ENCODE data around the gene CKLF.
A peak's percentile ranks its signal among the peaks of the same experiment; 100 is the strongest.

CKLF gene

GRCh38 chr16:66522816-66523590 lies 29.4 kb upstream of the CKLF start:
- peaks cover 97% of the 10 kb centered on the region for H3K4me1 Mint-ChIP-seq

GRCh38 chr16:66523861-66524354 lies 28.5 kb upstream of the CKLF start:
- Mint-ChIP-seq H3K4me3 (peak overlapping the region; percentile 52), H3K27me3 (peaks cover 4% of the 10 kb centered on the region), H3K27ac (peak overlapping the region; percentile 91), H3K4me1 (peaks cover 98% of the 10 kb centered on the region), H3K9me3 (no peaks in the 10 kb centered on the region), H3K36me3 (peaks cover 7% of the 10 kb centered on the region)
- CTCF ChIA-PET = interaction anchor here (0.7 to 6.3 kb wide), 4 partner anchors 13 to 65 kb away, joined by 3 to 39 read pairs (median 7); partner anchors contain the start of genes CKLF and TK2
- peak; percentile 70 for DNase-seq

More at GRCh38 chr16:66522816-66523590, 29.4 kb upstream of the CKLF start:
- peaks cover 7% of the 10 kb centered on the region for H3K36me3 Mint-ChIP-seq
- CTCF ChIA-PET = interaction anchor here (0.6 to 6.3 kb wide), 7 partner anchors 10 to 352 kb away, joined by 3 to 39 read pairs (median 3); partner anchors contain the start of genes CKLF and TK2
- DNase-seq = no peak
- H3K4me3 Mint-ChIP-seq = peak overlapping the region; percentile 43
- H3K27me3 Mint-ChIP-seq = peaks cover 4% of the 10 kb centered on the region
- peak overlapping the region; percentile 91 for H3K27ac Mint-ChIP-seq
- H3K9me3 Mint-ChIP-seq = no peaks in the 10 kb centered on the region

DNA sequence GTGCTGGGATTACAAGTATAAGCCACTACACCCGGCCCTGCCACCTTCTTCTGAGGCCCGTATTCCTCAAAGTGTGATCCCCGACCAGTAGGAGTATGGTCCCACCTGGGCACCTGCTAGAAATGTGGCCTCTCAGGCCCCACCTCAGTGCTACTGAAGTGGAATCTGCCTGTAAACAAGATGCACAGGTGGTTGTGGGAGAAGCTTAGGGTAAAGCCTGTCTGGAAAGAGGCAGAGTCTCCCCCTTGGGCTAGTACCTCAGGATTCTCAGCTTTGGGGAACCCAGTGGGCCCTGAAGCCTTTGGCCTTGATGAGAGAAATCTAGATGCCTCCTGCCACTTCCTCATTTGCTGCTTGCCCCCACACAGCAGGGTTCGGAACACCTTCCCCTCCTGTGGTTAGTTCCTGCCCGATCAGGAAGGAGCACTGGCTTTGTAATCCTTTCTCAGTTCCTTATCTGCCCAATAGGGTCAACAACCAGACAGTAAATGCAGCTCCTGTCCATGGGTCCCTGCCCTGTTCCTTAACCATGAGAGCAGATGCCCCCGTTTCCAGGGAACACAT lies 27.7 kb upstream of the CKLF start:
- DNase-seq = peak; percentile 50
- Mint-ChIP-seq H3K27ac (peak overlapping the region; percentile 91), H3K9me3 (no peaks in the 10 kb centered on the region), H3K36me3 (peaks cover 8% of the 10 kb centered on the region), H3K4me3 (peak overlapping the region; percentile 51), H3K4me1 (peaks cover 93% of the 10 kb centered on the region), H3K27me3 (peaks cover 4% of the 10 kb centered on the region)
- CTCF ChIA-PET = interaction anchor here (1.6 to 6.3 kb wide), 4 partner anchors 13 to 65 kb away, joined by 5 to 39 read pairs (median 7); partner anchors contain the start of genes CKLF and TK2

GRCh38 chr16:66525396-66526180 lies 26.8 kb upstream of the CKLF start:
- Mint-ChIP-seq H3K9me3 (no peaks in the 10 kb centered on the region), H3K36me3 (peaks cover 10% of the 10 kb centered on the region), H3K4me3 (no peak overlapping the region), H3K4me1 (peaks cover 84% of the 10 kb centered on the region), H3K27ac (peak overlapping the region; percentile 24), H3K27me3 (no peaks in the 10 kb centered on the region)
- CTCF ChIA-PET = interaction anchor here (1.9 to 6.3 kb wide), 3 partner anchors 14 to 43 kb away, joined by 5 to 39 read pairs (median 5); partner anchors contain the start of genes CKLF and TK2
- peak; percentile 14 for DNase-seq

- peaks cover 57% of the 10 kb centered on the region for H3K4me1 Mint-ChIP-seq
- H3K27me3 Mint-ChIP-seq = no peaks in the 10 kb centered on the region
Observed at GRCh38 chr16:66528294-66528693, 24.1 kb upstream of the CKLF start.

DNA sequence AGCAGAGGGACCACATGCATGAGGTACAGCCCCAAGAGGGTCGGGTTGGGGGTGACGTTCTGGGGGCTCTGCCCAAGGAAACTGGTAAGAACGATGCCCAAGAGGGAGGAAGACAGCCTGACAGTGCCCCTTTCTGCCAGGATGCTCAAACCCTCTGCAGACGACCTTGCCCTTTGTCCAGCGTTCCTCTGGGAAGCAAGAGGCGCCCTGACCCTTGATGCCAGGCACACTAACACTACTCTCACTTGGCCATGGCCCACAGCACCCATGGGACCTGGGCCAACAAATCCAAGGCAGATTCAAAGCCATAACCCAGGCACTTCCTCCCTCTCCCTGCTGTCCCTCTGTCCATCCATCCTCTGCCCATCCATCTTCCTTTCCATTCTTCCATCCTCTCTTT lies 22.9 kb upstream of the CKLF start:
- peaks cover 9% of the 10 kb centered on the region for H3K36me3 Mint-ChIP-seq
- DNase-seq = no peak
- H3K27me3 Mint-ChIP-seq = peaks cover 4% of the 10 kb centered on the region
- H3K4me1 Mint-ChIP-seq = peaks cover 45% of the 10 kb centered on the region
- no peak overlapping the region for H3K27ac Mint-ChIP-seq
- CTCF ChIA-PET = interaction anchor here (0.9 kb wide), 1 partner anchor 123 kb away, joined by 3 read pairs; no protein-coding TSS in a partner anchor
- no peaks in the 10 kb centered on the region for H3K9me3 Mint-ChIP-seq
- no peak overlapping the region for H3K4me3 Mint-ChIP-seq

More at GRCh38 chr16:66528294-66528693, 24.1 kb upstream of the CKLF start:
- H3K36me3 Mint-ChIP-seq = peaks cover 10% of the 10 kb centered on the region
- peak; percentile 16 for DNase-seq
- H3K4me3 Mint-ChIP-seq = no peak overlapping the region
- no peaks in the 10 kb centered on the region for H3K9me3 Mint-ChIP-seq
- no peak overlapping the region for H3K27ac Mint-ChIP-seq
- CTCF ChIA-PET = interaction anchor here (1.2 to 1.3 kb wide), 2 partner anchors 8 to 16 kb away, joined by 3 read pairs; no protein-coding TSS in a partner anchor

- CTCF ChIA-PET = no interaction called here
- H3K9me3 Mint-ChIP-seq = no peaks in the 10 kb centered on the region
- no peak overlapping the region for H3K4me3 Mint-ChIP-seq
- peaks cover 8% of the 10 kb centered on the region for H3K4me1 Mint-ChIP-seq
- no peak for DNase-seq
- H3K27ac Mint-ChIP-seq = no peak overlapping the region
- H3K27me3 Mint-ChIP-seq = peaks cover 5% of the 10 kb centered on the region
- H3K36me3 Mint-ChIP-seq = peaks cover 7% of the 10 kb centered on the region
Observed at GRCh38 chr16:66534376-66534799, 18.0 kb upstream of the CKLF start.

DNA sequence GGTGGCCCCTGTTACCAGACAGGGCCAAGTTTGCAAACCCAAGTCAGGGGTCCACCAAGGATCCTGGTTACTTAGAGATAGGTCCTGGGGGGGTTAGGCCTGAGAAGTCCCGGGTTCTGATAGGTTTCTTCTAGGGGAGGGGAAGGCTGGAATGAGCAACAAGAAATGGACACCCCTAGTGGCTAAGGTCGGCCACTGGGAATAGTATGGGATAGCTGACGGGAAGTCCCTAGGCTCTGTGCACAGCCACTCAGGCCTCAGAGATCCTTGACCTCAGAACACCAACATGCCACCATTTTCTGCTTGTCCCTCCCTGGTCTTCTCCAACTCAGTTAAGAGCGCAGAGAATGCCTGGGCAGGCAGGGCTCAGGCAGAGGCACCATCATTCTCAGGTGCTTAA lies 15.9 kb upstream of the CKLF start:
- Mint-ChIP-seq H3K27ac (no peak overlapping the region), H3K9me3 (no peaks in the 10 kb centered on the region)
- CTCF ChIA-PET = interaction anchor here (1.0 kb wide), 1 partner anchor 9 kb away, joined by 3 read pairs; no protein-coding TSS in a partner anchor

GRCh38 chr16:66537236-66537635 lies 15.1 kb upstream of the CKLF start:
- DNase-seq = no peak
- peaks cover 5% of the 10 kb centered on the region for H3K27me3 Mint-ChIP-seq
- peaks cover 4% of the 10 kb centered on the region for H3K36me3 Mint-ChIP-seq
- CTCF ChIA-PET = no interaction called here
- H3K27ac Mint-ChIP-seq = no peak overlapping the region
- no peaks in the 10 kb centered on the region for H3K9me3 Mint-ChIP-seq
- H3K4me3 Mint-ChIP-seq = no peak overlapping the region
- H3K4me1 Mint-ChIP-seq = peaks cover 16% of the 10 kb centered on the region

More for the DNA sequence above, 15.9 kb upstream of the CKLF start:
- DNase-seq = no peak
- Mint-ChIP-seq H3K4me1 (peaks cover 16% of the 10 kb centered on the region), H3K27me3 (peaks cover 5% of the 10 kb centered on the region), H3K36me3 (peaks cover 4% of the 10 kb centered on the region), H3K4me3 (no peak overlapping the region)

DNA sequence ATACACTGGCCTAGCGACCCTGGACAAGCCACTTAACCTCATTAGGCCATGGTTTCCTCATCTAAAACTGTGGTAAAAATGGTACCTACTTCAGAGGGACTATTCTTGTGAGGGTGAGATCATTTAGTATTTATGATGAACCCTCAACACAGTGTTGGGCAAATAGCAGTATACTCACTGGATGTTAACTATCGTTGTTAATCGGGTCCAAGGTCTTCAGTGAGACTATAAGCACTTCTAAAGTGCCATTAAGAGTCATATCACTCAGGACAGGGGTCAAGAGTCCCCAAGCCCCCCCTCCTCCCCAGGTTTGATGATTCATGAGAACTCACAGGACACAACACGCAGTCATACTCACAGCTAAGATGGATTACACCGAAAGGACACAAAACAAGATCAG lies 13.5 kb upstream of the CKLF start:
- peaks cover 5% of the 10 kb centered on the region for H3K27me3 Mint-ChIP-seq
- H3K4me1 Mint-ChIP-seq = peaks cover 16% of the 10 kb centered on the region
- H3K27ac Mint-ChIP-seq = no peak overlapping the region
- H3K4me3 Mint-ChIP-seq = no peak overlapping the region
- no peak for DNase-seq
- no peaks in the 10 kb centered on the region for H3K9me3 Mint-ChIP-seq
- H3K36me3 Mint-ChIP-seq = peaks cover 4% of the 10 kb centered on the region
- CTCF ChIA-PET = interaction anchor here (0.6 kb wide), 1 partner anchor 13 kb away, joined by 3 read pairs; the partner anchor contains the start of gene CKLF

GRCh38 chr16:66539623-66540469 lies 12.5 kb upstream of the CKLF start:
- H3K9me3 Mint-ChIP-seq = no peaks in the 10 kb centered on the region
- CTCF ChIA-PET = no interaction called here
- no peak overlapping the region for H3K4me3 Mint-ChIP-seq
- H3K4me1 Mint-ChIP-seq = peaks cover 16% of the 10 kb centered on the region
- DNase-seq = no peak
- no peaks in the 10 kb centered on the region for H3K27me3 Mint-ChIP-seq
- no peak overlapping the region for H3K27ac Mint-ChIP-seq
- H3K36me3 Mint-ChIP-seq = peaks cover 4% of the 10 kb centered on the region

- H3K4me1 Mint-ChIP-seq = peaks cover 16% of the 10 kb centered on the region
- CTCF ChIA-PET = interaction anchor here (1.8 kb wide), 1 partner anchor 10 kb away, joined by 8 read pairs; the partner anchor contains the start of gene CKLF
Observed at GRCh38 chr16:66541388-66542355, 10.7 kb upstream of the CKLF start.

More at GRCh38 chr16:66541388-66542355, 10.7 kb upstream of the CKLF start:
- DNase-seq = no peak
- H3K27ac Mint-ChIP-seq = no peak overlapping the region
- peaks cover 5% of the 10 kb centered on the region for H3K36me3 Mint-ChIP-seq
- no peak overlapping the region for H3K4me3 Mint-ChIP-seq
- no peaks in the 10 kb centered on the region for H3K9me3 Mint-ChIP-seq
- H3K27me3 Mint-ChIP-seq = no peaks in the 10 kb centered on the region

All from activated naive CD4-positive, alpha-beta T cell treated with anti-CD3 and anti-CD28 coated beads, Interleukin-2, amount 10 ng/mL, durations not matched to agents 7 days and 5 days (primary cell).